Heart left ventricle (tissue), 13 donors: Measurements from ENCODE around the gene NFXL1.

Experiments
- CTCF ChIP-seq, 12 donors: fragments of 200-600 bp; sonication (generic) in 4 of 12; IDR thresholded peaks; one replicate each; pipeline versions ENCODE4 v1.5.0 to v1.8.0; 2018 to 2022; ENCODE audit warnings: antibody characterized with exemption in 12 of 12, mild to moderate bottlenecking in 5 of 12
- POLR2A ChIP-seq, 2 donors: fragments of 450-650 bp; IDR thresholded peaks; one replicate each; pipeline ENCODE4 v1.6.1; 2017; ENCODE audit warnings: antibody characterized with exemption in 2 of 2, mild to moderate bottlenecking in 2 of 2, moderate library complexity in 2 of 2
- donor health status: ischemic (EF 13 %, LVEDD 7.1; RV severe dilation, severe dysfunction).
- donor health status: DM: no; HTN: yes; CAD: no.
- donor health status: DM: no; HTN: no; CAD: no.
- donor health status: ischemic (EF 25% LVEDD 6.9; RV normal size, moderate dysfunction).
- donor health status: ischemic (EF 25% LVEDD 5.7; RV mildly dilated, moderate dysfunction).
- donor health status: ischemic (EF 35%, LVEDD 5.7; RV mildly dilated, moderate dysfunction).
- donor health status: nonischemic (EF 11% LVEDD 7.7; RV severe dilation, severe dysfunction).
- donor health status: DM: yes; HTN: yes; CAD: no.
- donor health status: PGD.
- donor health status: ischemic (EF 29% LVEDD 5.4; RV normal size, mild dysfunction).
- donor health status: nonischemic (EF 23%, LVEDD 6.1; RV moderate dilation, normal function).

- TF ChIP-seq CTCF (IDR thresholded peaks at IDR 0.05) = no peak
- no peak for TF ChIP-seq POLR2A (IDR thresholded peaks at IDR 0.05)
Measured at GRCh38 chr4:47929682-47930201, 15.4 kb upstream of the NFXL1 start.
